NCI-H2196 (cell line): ENCODE data around the gene KLHL30.

Source experiments
- DNase-seq: peaks from one replicate; lab custom pipeline; 2025; ENCODE audit not compliant: unreplicated experiment; lab: John Stamatoyannopoulos, UW

The KLHL30 gene

GRCh38 chr2:238117199-238118154 is 21.0 kb upstream of the KLHL30 start:
- no peak for DNase-seq

- DNase-seq = no peak
These were observed 18.6 kb upstream of the KLHL30 start for GRCh38 chr2:238119756-238120462.

GRCh38 chr2:238120463-238121298 is 17.8 kb upstream of the KLHL30 start:
- no peak for DNase-seq

- no peak for DNase-seq
These were observed 16.8 kb upstream of the KLHL30 start for GRCh38 chr2:238121511-238122286.

- DNase-seq = no peak
These were observed 15.9 kb upstream of the KLHL30 start for GRCh38 chr2:238122287-238123217.

GRCh38 chr2:238123218-238123971 is 15.1 kb upstream of the KLHL30 start:
- DNase-seq = no peak

- DNase-seq = no peak
These were observed 14.4 kb upstream of the KLHL30 start for GRCh38 chr2:238123991-238124470.

- DNase-seq = no peak
These were observed 13.9 kb upstream of the KLHL30 start for GRCh38 chr2:238124488-238125126.

- DNase-seq = no peak
These were observed 13.2 kb upstream of the KLHL30 start for GRCh38 chr2:238125127-238125885.

- no peak for DNase-seq
These were observed 12.1 kb upstream of the KLHL30 start for GRCh38 chr2:238126338-238126737.

GRCh38 chr2:238126775-238127164 is 11.7 kb upstream of the KLHL30 start:
- no peak for DNase-seq

GRCh38 chr2:238127165-238128060 is 11.1 kb upstream of the KLHL30 start:
- no peak for DNase-seq

- no peak for DNase-seq
These were observed 10.4 kb upstream of the KLHL30 start for GRCh38 chr2:238128061-238128440.

GRCh38 chr2:238128534-238129001 is 9.9 kb upstream of the KLHL30 start:
- no peak for DNase-seq

- no peak for DNase-seq
These were observed 9.1 kb upstream of the KLHL30 start for GRCh38 chr2:238129166-238130010.
